WI38 (cell line): ENCODE data around the gene TVP23A.
"Not testable (repeated sequence)": the region's sequence is repeated elsewhere in the genome, so short reads cannot be mapped to it uniquely, and the experiment has no call there.

ENCODE experiments used
- H3K4me3 ChIP-seq: 2 replicates; pipeline ENCODE4 v1.5.1; 2011; ENCODE audit warnings: low read depth, mild to moderate bottlenecking, control low read depth, low read length
- CTCF ChIP-seq: IDR thresholded peaks from 2 replicates; pipeline ENCODE4 v1.5.1; 2012; ENCODE audit warnings: low read depth, mild to moderate bottlenecking, control low read depth, low read length

The TVP23A gene

GRCh38 chr16:10791048-10791447 lies 27.5 kb downstream of the TVP23A start:
- H3K4me3 ChIP-seq, result no peak overlapping the region
- no peak for TF ChIP-seq CTCF

GRCh38 chr16:10788630-10789029 lies 30.0 kb downstream of the TVP23A start:
- not testable (repeated sequence) for H3K4me3 ChIP-seq

GRCh38 chr16:10787304-10787703 lies 31.3 kb downstream of the TVP23A start:
- no peak overlapping the region for H3K4me3 ChIP-seq

GRCh38 chr16:10782628-10783027 lies 36.0 kb downstream of the TVP23A start:
- TF ChIP-seq CTCF, result no peak
- no peak overlapping the region for H3K4me3 ChIP-seq

More at GRCh38 chr16:10787304-10787703, 31.3 kb downstream of the TVP23A start:
- TF ChIP-seq CTCF, result no peak

GRCh38 chr16:10780628-10781027 lies 38.0 kb downstream of the TVP23A start:
- TF ChIP-seq CTCF, result no peak
- no peak overlapping the region for H3K4me3 ChIP-seq

- H3K4me3 ChIP-seq, result not testable (repeated sequence)
Measured at GRCh38 chr16:10779908-10780307, 38.7 kb downstream of the TVP23A start.

- no peak overlapping the region for H3K4me3 ChIP-seq
- TF ChIP-seq CTCF, result no peak
Measured at GRCh38 chr16:10777356-10777755, 41.2 kb downstream of the TVP23A start.

- not testable (repeated sequence) for H3K4me3 ChIP-seq
Measured at GRCh38 chr16:10776923-10777322, 41.7 kb downstream of the TVP23A start.

- TF ChIP-seq CTCF, result no peak
Measured at GRCh38 chr16:10776280-10776679, 42.3 kb downstream of the TVP23A start.

More at GRCh38 chr16:10776280-10776679, 42.3 kb downstream of the TVP23A start:
- no peak overlapping the region for H3K4me3 ChIP-seq
